Memory B cell (primary cell): ENCODE data around the gene CAPZB.

Experiments
- ATAC-seq: fragments of 150-1000 bp; cut with Tn5 transposase; 2 replicates; pipeline ENCODE4 v1.10.0; 2021; ENCODE audit warnings: low read depth, mild to moderate bottlenecking, moderate library complexity
- DNase-seq, 2 donors: peaks; one replicate each; pipeline ENCODE4 v3.0.0; 2022; ENCODE audit warnings: low spot score in 2 of 2
- H3K27ac Mint-ChIP-seq: one replicate; pipeline ENCODE4 v1.8.0; 2022; ENCODE audit warnings: mild to moderate bottlenecking, moderate library complexity, mixed read lengths
- H3K27me3 Mint-ChIP-seq: one replicate; pipeline ENCODE4 v1.8.0; 2022; ENCODE audit warnings: mixed read lengths
- H3K36me3 Mint-ChIP-seq: one replicate; pipeline ENCODE4 v1.8.0; 2022; ENCODE audit warnings: mild to moderate bottlenecking, mixed read lengths
- H3K4me1 Mint-ChIP-seq: one replicate; pipeline ENCODE4 v1.8.0; 2022; ENCODE audit warnings: mixed read lengths
- H3K4me3 Mint-ChIP-seq: one replicate; pipeline ENCODE4 v1.8.0; 2022; ENCODE audit warnings: mild to moderate bottlenecking, moderate library complexity, mixed read lengths
- H3K9me3 Mint-ChIP-seq: one replicate; pipeline ENCODE4 v1.8.0; 2022; ENCODE audit warnings: mixed read lengths

CAPZB gene

GRCh38 chr1:19468397-19468956 is 16.9 kb downstream of the CAPZB start:
- no peaks in the 10 kb centered on the region for H3K9me3 Mint-ChIP-seq
- peaks cover 62% of the 10 kb centered on the region for H3K4me1 Mint-ChIP-seq
- H3K27me3 Mint-ChIP-seq, result no peaks in the 10 kb centered on the region
- peaks cover 6% of the 10 kb centered on the region for H3K36me3 Mint-ChIP-seq
- DNase-seq (peak; percentile 52 to 68), ATAC-seq (peak; percentile 87)
- peak overlapping the region; percentile 86 for H3K4me3 Mint-ChIP-seq
- H3K27ac Mint-ChIP-seq, result peak overlapping the region; percentile 89

GRCh38 chr1:19467199-19468187 is 17.8 kb downstream of the CAPZB start:
- DNase-seq, result no peak

GRCh38 chr1:19466112-19466561 is 19.2 kb downstream of the CAPZB start:
- Mint-ChIP-seq H3K4me3 (no peak overlapping the region), H3K9me3 (no peaks in the 10 kb centered on the region), H3K27ac (peak overlapping the region; percentile 71), H3K27me3 (no peaks in the 10 kb centered on the region), H3K4me1 (peaks cover 60% of the 10 kb centered on the region), H3K36me3 (peaks cover 4% of the 10 kb centered on the region)
- ATAC-seq, result no peak
- DNase-seq, result no peak

More at GRCh38 chr1:19467199-19468187, 17.8 kb downstream of the CAPZB start:
- Mint-ChIP-seq H3K4me3 (no peak overlapping the region), H3K9me3 (no peaks in the 10 kb centered on the region), H3K4me1 (peaks cover 70% of the 10 kb centered on the region), H3K27ac (peak overlapping the region; percentile 89), H3K27me3 (no peaks in the 10 kb centered on the region), H3K36me3 (peaks cover 6% of the 10 kb centered on the region)
- ATAC-seq, result no peak

GRCh38 chr1:19465650-19466049 is 19.7 kb downstream of the CAPZB start:
- Mint-ChIP-seq H3K27ac (peak overlapping the region; percentile 71), H3K4me1 (peaks cover 61% of the 10 kb centered on the region), H3K36me3 (peaks cover 4% of the 10 kb centered on the region), H3K27me3 (no peaks in the 10 kb centered on the region), H3K9me3 (no peaks in the 10 kb centered on the region), H3K4me3 (no peak overlapping the region)
- DNase-seq, result no peak
- ATAC-seq, result no peak

GRCh38 chr1:19465123-19465522 is 20.2 kb downstream of the CAPZB start:
- Mint-ChIP-seq H3K27me3 (no peaks in the 10 kb centered on the region), H3K36me3 (peaks cover 4% of the 10 kb centered on the region), H3K9me3 (no peaks in the 10 kb centered on the region), H3K4me1 (peaks cover 60% of the 10 kb centered on the region), H3K27ac (peak overlapping the region; percentile 95), H3K4me3 (peak overlapping the region; percentile 21)
- DNase-seq, result no peak
- ATAC-seq, result no peak

GRCh38 chr1:19464696-19465095 is 20.6 kb downstream of the CAPZB start:
- peak overlapping the region; percentile 95 for H3K27ac Mint-ChIP-seq
- H3K4me1 Mint-ChIP-seq, result peaks cover 61% of the 10 kb centered on the region
- H3K36me3 Mint-ChIP-seq, result peaks cover 7% of the 10 kb centered on the region
- ATAC-seq (no peak), DNase-seq (no peak)
- peak overlapping the region; percentile 21 for H3K4me3 Mint-ChIP-seq
- H3K27me3 Mint-ChIP-seq, result no peaks in the 10 kb centered on the region
- H3K9me3 Mint-ChIP-seq, result no peaks in the 10 kb centered on the region

- Mint-ChIP-seq H3K4me3 (peak overlapping the region; percentile 85), H3K36me3 (peaks cover 7% of the 10 kb centered on the region), H3K9me3 (no peaks in the 10 kb centered on the region), H3K27me3 (no peaks in the 10 kb centered on the region), H3K4me1 (peaks cover 61% of the 10 kb centered on the region), H3K27ac (peak overlapping the region; percentile 95)
- DNase-seq (no peak), ATAC-seq (no peak)
Observed at GRCh38 chr1:19463504-19463803, 21.9 kb downstream of the CAPZB start.

GRCh38 chr1:19462781-19463503 is 22.4 kb downstream of the CAPZB start:
- peaks cover 58% of the 10 kb centered on the region for H3K4me1 Mint-ChIP-seq
- ATAC-seq (peak; percentile 93), DNase-seq (peak in 1 of 2 donors; percentile 70)
- H3K36me3 Mint-ChIP-seq, result peaks cover 7% of the 10 kb centered on the region
- H3K27me3 Mint-ChIP-seq, result no peaks in the 10 kb centered on the region
- H3K27ac Mint-ChIP-seq, result peak overlapping the region; percentile 95
- peak overlapping the region; percentile 85 for H3K4me3 Mint-ChIP-seq
- no peaks in the 10 kb centered on the region for H3K9me3 Mint-ChIP-seq

GRCh38 chr1:19461220-19461554 is 24.2 kb downstream of the CAPZB start:
- no peaks in the 10 kb centered on the region for H3K27me3 Mint-ChIP-seq
- H3K27ac Mint-ChIP-seq, result peak overlapping the region; percentile 62
- DNase-seq, result no peak
- H3K4me1 Mint-ChIP-seq, result peaks cover 63% of the 10 kb centered on the region
- no peaks in the 10 kb centered on the region for H3K9me3 Mint-ChIP-seq
- ATAC-seq, result no peak
- H3K36me3 Mint-ChIP-seq, result peaks cover 7% of the 10 kb centered on the region
- H3K4me3 Mint-ChIP-seq, result no peak overlapping the region

GRCh38 chr1:19460535-19461219 is 24.7 kb downstream of the CAPZB start:
- Mint-ChIP-seq H3K27me3 (no peaks in the 10 kb centered on the region), H3K4me1 (peaks cover 62% of the 10 kb centered on the region), H3K27ac (no peak overlapping the region), H3K36me3 (peaks cover 7% of the 10 kb centered on the region), H3K4me3 (no peak overlapping the region), H3K9me3 (no peaks in the 10 kb centered on the region)
- ATAC-seq (no peak), DNase-seq (no peak)

- no peaks in the 10 kb centered on the region for H3K27me3 Mint-ChIP-seq
- no peak for ATAC-seq
- no peaks in the 10 kb centered on the region for H3K9me3 Mint-ChIP-seq
- H3K4me3 Mint-ChIP-seq, result peak overlapping the region; percentile 56
- peak overlapping the region; percentile 91 for H3K27ac Mint-ChIP-seq
- DNase-seq, result no peak
- H3K36me3 Mint-ChIP-seq, result peaks cover 6% of the 10 kb centered on the region
- H3K4me1 Mint-ChIP-seq, result peaks cover 61% of the 10 kb centered on the region
Observed at GRCh38 chr1:19458815-19459417, 26.4 kb downstream of the CAPZB start.

- Mint-ChIP-seq H3K9me3 (no peaks in the 10 kb centered on the region), H3K27ac (peak overlapping the region; percentile 28), H3K4me1 (peaks cover 57% of the 10 kb centered on the region), H3K4me3 (no peak overlapping the region), H3K36me3 (peaks cover 6% of the 10 kb centered on the region), H3K27me3 (no peaks in the 10 kb centered on the region)
- DNase-seq (no peak), ATAC-seq (no peak)
Observed at GRCh38 chr1:19457607-19458006, 27.7 kb downstream of the CAPZB start.

GRCh38 chr1:19456968-19457441 is 28.3 kb downstream of the CAPZB start:
- peak overlapping the region; percentile 58 for H3K27ac Mint-ChIP-seq
- no peaks in the 10 kb centered on the region for H3K27me3 Mint-ChIP-seq
- H3K4me1 Mint-ChIP-seq, result peaks cover 62% of the 10 kb centered on the region
- H3K9me3 Mint-ChIP-seq, result no peaks in the 10 kb centered on the region
- DNase-seq (no peak), ATAC-seq (no peak)
- no peak overlapping the region for H3K4me3 Mint-ChIP-seq
- peaks cover 6% of the 10 kb centered on the region for H3K36me3 Mint-ChIP-seq
